ENCODE results near the gene TLR5. TPM values are rescaled to one million over a fixed set of nuclear protein-coding genes. Genes with fewer than 3 reads are reported as not detected.

The TLR5 gene
- total and polyA plus RNA-seq, 2 of the 4 experiments (the other 2 are of a cell fraction), result 0.09 to 0.18 TPM

- Histone ChIP-seq H3K4me3 (ENCODE audit: insufficient read depth, low read depth, low read length) (no peak overlapping the region), H2BK120ac (ENCODE audit: low read depth, low read length) (no peak overlapping the region), H3K79me1 (ENCODE audit: low read depth in 1 of 2, low read length in 2 of 2) (no peaks in the 10 kb centered on the region), H3K14ac (replicated peaks; ENCODE audit: low read depth, low read length) (no peak overlapping the region), H3K18ac (ENCODE audit: low read depth, low read length) (no peak overlapping the region), H4K20me1 (ENCODE audit: insufficient read depth, low read length) (no peaks in the 10 kb centered on the region), H3K27me3 (ENCODE audit: control insufficient read depth, insufficient read depth, low read length) (peaks cover 41% of the 10 kb centered on the region), H2BK15ac (ENCODE audit: low read depth, low read length) (no peak overlapping the region), H3K56ac (ENCODE audit: extremely low read depth, insufficient read depth, low read length) (no peak overlapping the region), H3K9ac (ENCODE audit: low read depth, low read length) (no peak overlapping the region), H4K5ac (ENCODE audit: low read depth, low read length) (no peak overlapping the region), H3K9me1 (ENCODE audit: insufficient read depth, low read length) (no peaks in the 10 kb centered on the region), H2BK20ac (ENCODE audit: low read depth, low read length) (no peak overlapping the region), H3K4ac (ENCODE audit: low read depth, low read length) (no peak overlapping the region), H2AK9ac (replicated peaks; ENCODE audit: low read depth, low read length, poor library complexity) (no peak overlapping the region), H2AK5ac (ENCODE audit: low read depth, low read length) (no peak overlapping the region), H2AFZ (replicated peaks; ENCODE audit: low read length, poor library complexity) (no peak overlapping the region), H3K9me3 (ENCODE audit: control insufficient read depth, insufficient read depth, low read length) (no peaks in the 10 kb centered on the region), H3K4me1 (ENCODE audit: control insufficient read depth, insufficient read depth, low read length) (no peaks in the 10 kb centered on the region), H4K91ac (ENCODE audit: insufficient read depth, low read depth, low read length) (no peak overlapping the region), H2BK5ac (ENCODE audit: low read depth, low read length, poor library complexity, severe bottlenecking) (no peak overlapping the region), H3K27ac (ENCODE audit: insufficient read depth, low read length) (no peak overlapping the region), H3K36me3 (ENCODE audit: control insufficient read depth, insufficient read depth, low read length) (no peaks in the 10 kb centered on the region), H4K8ac (ENCODE audit: low read depth in 2 of 2, low read length in 2 of 2) (no peak overlapping the region), H3K23ac (ENCODE audit: low read depth, low read length) (no peak overlapping the region), H3K4me2 (ENCODE audit: low read depth, low read length) (no peak overlapping the region)
- dilution Hi-C loops (cut with HindIII; ENCODE audit: low sequenced_read_pairs, unreplicated experiment), result loop anchor here (25.0 kb wide), 1 partner anchor 289 kb away; no protein-coding TSS in a partner anchor
- BruUV-seq (replicated peaks), result no TSS peak
- in situ Hi-C loops (cut with MboI; ENCODE audit: low sequenced_read_pairs), result no loop called here
- no peak for DNase-seq
- WGBS, 2 experiments (ENCODE audit: extremely low coverage in 2 of 2, insufficient read length in 1 of 2), result 60% methylated on average over 1 of the region's 6 CpGs; no CpG with 5 or more reads in 1 of the 2 experiments
- TF ChIP-seq ELK1 (IDR thresholded peaks at IDR 0.05; ENCODE audit: borderline replicate concordance, low read depth, low read length), result no peak
- intact Hi-C loops (cut with micrococcal nuclease), result loop anchor here (10.0 kb wide), 1 partner anchor 162 kb away; no protein-coding TSS in a partner anchor
- ChIA-PET CTCF (interaction anchor here (0.9 to 1.8 kb wide), 2 partner anchors 14 to 556 kb away, joined by 3 to 5 read pairs; no protein-coding TSS in a partner anchor), POLR2A (ENCODE audit: unreplicated experiment) (no interaction called here)
- no peak for ATAC-seq (ENCODE audit: low read depth)
These were observed 66.7 kb downstream of the TLR5 start for GRCh38 chr1:223076362-223076761.
